ENCODE data around the gene PPIP5K1.

Gene PPIP5K1

DNA sequence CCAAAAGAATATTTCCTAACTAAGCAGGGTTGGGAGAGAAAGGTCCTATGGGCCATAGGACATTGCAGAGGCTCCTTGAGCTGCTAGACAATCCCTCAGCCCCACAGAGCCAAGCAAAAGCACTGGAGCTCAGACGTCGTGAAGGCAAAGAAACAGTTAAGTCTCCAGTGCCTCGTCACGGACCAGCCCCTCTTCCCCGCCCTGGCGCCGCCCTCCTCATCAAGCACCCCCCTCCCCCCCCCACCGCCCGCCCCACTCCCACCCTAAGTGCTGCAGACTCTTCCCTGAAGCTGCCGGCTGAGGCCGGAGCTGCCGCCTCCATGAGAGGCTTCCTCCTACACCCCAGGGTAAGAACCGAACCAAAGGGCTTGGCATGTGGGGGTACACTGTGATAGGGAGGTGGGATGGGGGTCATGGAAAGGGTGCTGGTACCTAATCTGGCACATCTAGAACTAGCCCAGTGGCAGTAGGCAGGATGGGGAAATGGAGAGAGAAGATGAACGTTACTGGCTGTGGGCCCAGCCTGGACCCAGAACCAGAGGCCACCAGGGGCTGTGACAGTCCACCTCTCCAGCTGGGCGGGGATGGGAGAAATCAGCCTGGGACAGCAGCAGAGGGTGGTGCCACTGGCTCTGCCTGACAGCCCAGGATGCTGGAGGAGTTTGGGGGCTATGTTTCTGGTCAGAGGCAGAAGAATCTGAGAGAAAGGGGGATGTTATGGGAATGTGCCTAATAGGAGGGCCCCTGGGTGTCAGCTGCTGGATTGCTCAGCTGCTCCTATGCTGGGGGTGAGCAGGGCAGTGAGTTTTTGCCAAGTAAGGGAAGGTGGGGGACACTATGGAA lies 72.4 kb downstream of the PPIP5K1 start, which contains the start of gene MAP1A:
MAP1A (plus strand) TSS at position 255 of the 843 bp plus-strand sequence. CDS start 3,866 bp downstream, outside the sequence.
- peak in 1 of 2 experiments; percentile 20 for DNase-seq

DNA sequence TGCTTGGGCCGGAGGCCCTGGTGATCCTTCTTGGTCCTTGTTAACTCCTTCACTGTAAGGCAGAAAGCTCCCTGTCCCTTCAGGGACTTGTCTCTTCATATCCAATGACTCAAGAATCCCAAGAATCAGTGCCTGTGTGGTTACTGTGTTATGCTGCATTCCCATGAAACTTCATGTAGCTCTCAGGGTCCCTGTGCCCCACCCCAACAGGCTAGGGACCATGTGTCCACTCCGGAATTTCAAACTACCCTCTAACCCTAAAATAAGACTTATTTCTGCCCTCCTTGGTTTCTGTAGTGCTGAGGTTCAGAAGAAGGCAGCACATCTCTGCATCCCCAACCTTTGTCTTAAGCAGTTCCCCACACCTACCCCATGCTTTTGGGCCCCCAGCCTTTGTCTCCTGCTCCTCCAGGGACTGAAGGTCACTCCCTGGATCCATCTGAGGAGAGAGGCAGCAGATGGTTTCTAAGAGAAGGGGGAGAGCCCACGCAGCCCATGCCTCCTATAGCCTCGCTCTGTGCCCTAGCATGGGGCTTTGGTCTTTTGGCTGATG lies 73.1 kb downstream of the PPIP5K1 start:
- peak in 1 of 2 experiments; percentile 11 for DNase-seq

DNA sequence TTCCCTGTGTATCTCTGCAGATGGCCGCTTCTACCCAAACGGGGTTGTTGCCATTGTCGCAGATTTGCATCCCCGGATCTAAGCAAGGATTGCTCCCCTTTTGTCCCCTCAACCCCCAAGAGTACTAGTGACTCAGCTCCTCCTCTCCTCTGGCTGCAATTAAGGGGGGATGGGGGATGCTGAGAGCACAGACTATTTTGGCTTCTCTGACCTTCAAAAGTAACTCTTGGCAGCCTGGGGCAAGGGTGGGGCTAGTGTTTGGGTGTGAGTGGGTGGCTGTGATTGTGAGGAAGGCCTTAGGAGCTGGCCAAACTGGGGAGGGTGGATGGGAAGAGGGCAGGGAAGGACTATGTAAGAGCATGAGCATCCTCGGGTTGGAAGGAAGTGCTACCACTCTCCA lies 73.8 kb downstream of the PPIP5K1 start:
- peak in 1 of 2 experiments; percentile 0 for DNase-seq

DNA sequence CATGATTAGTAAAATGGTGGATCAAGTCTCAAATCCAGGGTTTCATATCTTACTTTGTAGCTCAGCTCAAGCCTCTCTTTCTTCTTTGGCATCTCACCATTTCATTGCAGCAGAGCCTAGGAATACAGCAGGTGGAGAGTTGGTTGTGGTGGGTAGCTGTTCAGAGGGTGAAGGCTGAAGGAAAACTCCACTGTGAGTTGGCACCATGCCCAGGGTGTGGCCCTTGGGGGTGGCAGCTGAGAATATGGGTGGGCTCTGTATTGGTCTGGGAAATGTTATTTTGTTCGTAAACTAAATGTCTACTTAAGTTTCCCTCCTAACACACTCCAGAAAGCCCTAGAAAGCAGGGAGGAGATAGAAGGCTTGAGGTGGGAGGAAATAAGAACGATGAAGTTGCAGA lies 74.3 kb downstream of the PPIP5K1 start:
- no peak for DNase-seq

DNA sequence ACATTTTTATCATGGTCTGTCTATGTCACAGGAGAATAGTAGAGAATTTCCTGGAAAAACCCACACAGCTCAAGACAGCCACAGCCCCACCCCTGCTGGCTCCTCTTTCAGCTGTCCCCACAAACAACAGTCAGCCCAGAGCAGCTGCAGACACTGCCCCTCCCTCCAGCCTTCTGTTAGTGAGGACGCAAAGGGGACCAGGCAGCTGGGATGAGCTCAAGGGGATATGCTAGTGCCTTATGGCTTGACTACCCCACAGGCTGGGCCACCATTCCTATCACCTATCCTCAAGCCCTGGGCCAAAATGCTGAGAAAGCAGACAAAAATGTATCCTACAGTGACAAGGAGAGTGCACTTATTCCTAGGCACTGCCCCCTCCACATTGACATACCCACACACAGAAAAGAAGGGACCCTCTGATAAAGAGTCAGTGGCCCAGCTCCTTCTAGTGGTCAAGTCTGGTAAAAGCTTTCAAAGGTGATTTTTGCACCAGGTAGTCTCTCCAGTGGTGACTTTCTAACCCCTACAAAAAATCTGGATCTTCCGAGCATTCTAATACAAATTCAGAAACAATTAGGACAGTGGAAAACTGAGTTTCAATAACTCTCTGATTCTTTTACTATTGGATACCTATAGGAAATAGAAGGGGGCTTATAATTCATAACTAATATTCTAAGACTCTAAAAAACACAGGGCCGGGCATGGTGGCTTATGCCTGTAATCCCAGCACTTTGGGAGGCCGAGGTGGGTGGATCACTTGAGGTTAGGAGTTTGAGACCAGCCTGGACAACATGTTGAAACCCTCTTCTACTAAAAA lies 75.6 kb downstream of the PPIP5K1 start:
- DNase-seq, result peak in 1 of 2 experiments; percentile 30

DNA sequence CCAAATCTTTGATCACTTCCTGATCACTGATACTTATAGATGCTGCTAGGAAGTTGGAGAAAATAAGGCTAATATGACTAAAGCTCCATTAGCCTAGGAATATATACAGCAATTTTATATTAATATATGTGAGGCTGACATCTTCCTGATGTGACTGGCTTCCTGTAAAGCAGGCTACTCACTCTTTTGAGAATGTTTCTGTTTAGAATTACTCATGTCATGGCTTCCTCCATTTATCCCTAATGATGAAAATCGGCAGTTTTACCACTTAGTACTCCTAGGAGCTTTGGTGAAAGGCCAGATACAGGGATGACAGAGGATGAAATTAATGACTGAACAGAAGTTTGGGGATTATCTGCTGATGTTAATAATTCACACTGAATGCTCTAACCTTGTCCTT lies 76.5 kb downstream of the PPIP5K1 start:
- no peak for DNase-seq

DNA sequence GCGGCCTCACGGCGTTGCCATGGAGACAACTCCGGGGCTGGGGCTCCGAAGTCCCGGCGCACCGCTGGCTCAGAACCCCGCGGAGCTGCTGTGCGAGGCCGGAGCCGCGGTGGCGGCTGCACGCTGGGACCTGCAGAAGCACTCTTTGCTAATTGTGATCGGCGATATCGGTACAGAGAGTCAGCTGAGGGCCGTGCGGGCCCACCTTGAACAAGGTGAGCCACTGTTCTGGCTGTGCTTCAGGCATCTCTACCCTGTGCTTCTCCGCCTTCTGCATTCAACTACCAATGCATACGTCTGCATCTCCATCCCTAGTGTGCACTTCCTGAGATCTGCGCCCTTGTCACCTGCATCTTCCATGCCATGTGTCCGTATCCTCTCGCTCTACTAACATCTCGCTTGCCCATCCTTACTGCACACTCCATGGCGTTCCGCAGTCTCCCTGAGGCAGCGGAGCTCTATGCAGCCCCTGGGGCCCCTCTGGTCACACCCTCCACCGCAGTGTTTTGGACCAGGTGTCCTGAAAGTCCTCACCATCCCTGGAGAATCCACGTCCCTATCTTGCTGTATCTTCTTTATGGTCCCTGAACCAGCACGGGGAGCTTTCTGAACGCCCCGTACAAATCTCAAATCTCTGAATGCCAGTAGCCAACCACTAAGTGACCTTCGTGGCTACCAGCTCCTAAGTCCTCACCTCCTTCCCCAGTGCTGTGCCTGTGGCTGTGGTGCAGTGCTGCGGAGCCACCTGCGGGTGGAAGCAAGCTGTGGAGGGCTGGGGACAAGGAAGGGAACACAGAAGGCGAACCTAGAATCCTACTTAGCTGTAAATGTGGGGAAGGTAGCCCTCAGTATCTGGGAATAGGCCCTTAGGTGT lies 78.8 kb downstream of the PPIP5K1 start:
- DNase-seq, result peak; percentile 31 to 37

DNA sequence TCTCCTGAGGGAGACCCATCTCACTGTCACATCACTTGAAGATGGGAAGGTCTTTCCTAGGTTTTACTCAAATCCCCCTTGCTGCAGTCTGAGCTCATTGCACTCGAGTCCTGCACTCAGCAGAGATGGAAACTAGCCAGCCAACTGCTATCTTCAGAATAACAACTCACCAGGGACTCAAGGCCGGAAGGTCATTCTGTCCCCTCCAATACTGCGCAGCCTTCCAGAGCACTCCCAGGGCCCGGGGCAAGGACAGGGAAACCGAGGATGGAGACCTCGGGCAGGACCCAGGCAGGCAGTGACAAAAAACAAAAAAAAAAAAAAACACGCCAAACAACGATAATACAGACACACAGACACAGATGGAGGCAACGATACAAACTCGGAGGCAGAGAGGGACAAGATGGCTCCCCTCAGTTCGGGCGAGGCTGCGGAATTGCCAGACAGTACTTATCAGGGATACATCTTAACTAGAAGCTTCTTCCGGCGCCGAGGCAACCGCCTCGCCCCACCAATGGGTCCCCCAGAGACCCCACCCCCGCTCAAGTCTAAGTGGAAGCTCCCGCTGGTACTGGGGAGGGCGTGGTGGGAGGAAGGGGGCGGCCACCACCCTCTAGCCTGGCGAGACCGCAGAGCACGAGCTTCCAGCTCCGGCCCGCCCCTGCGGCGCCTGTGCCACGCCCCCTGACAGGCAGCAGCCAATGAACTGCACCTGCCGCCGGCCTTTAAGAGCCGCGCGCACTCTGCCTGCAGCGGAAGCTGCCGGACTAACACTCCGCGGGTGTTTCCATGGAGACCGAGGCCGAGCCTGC lies 79.6 kb downstream of the PPIP5K1 start:
- peak; percentile 95 to 97 for DNase-seq

DNA sequence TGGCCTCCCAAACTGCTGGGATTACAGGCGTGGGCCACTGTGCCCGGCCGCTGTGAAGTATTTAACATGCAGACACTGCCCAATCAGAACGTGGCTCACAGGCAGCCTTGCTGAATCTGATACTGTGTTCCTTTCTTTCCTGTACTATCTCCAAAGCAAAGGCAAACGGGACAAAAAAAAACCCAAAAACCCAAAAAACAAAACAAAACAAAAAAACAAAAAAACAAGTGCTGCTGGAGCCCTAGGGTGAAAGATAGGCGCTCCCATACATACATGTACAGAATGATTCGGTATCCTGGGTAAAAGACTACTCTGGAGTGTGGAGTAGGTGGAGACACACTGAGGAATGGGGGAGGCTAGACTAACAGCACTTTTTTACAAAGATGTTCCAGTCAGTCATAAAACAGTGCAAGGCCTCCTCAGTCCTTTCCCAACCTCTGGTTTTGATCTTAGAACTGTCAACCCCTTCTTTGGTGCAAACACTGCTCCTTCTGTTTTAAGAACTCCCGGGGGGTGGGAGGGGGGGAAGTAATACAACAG lies 80.3 kb downstream of the PPIP5K1 start:
- DNase-seq, result no peak

DNA sequence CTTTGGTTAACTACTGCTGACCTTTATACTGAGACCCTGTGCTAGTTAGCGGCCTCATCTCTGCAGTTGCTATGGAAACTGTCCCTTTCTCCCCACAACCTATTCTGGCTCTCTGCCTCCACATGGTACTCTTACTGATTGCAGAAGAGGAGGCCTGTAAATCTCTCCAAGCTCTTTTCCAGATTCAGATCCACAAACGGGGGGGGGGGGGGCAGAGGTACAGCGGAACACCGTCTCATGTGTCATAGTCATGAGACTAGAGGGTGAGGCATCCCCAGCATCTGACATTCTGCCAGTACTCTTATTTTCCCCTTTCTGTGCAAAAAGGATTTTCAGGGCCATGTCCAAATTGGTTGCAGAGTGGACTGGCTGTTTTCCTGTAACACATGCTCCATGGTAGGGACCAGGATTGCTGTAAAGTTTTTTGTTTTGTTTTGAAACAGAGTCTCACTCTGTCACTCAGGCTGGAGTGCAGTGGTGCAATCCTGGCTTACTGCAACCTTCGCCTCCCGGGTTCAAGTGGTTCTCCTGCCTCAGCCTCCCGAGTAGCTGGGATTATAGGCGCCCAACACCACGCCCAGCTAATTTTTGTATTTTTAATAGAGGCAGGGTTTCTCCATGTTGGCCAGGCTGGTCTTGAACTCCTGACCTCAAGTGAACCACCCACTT lies 80.9 kb downstream of the PPIP5K1 start:
- DNase-seq, result no peak

DNA sequence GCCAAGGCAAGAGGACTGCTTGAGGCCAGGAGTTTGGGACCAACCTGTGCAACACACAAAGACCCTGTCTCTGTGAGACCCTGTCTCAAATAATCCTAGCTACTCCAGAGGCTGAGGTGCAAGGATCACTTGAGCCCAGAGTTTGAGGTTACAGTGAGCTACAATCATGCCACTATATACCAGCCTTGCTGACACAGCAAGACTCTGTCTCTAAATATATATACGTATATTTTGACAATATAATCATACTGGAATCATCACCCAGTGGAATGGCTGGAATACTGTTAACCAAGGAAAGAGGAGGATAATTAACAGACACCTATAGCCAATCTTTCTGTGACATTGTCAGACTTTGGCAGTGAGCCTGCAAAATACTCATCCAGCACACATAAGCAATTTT lies 81.6 kb downstream of the PPIP5K1 start:
- DNase-seq, result no peak

DNA sequence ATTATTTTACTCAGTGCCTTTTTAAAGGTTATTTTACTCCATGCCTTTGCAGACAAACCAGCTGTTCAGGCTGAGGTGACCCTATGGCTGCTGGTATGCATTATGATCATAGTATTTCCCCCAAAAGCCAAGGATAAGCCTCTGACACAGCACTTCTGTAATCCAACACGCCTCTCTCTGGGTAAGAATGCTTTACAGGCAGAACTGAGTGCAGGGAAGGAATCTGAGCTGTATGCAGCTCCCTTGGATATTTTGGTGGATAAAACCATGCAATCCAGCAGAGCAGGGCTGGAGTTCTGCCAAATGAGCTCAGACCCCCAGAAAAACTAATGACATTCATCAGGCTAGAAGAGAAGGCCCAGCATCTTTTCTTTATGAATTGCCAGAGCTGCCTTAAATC lies 84.3 kb downstream of the PPIP5K1 start:
- no peak for DNase-seq

DNA sequence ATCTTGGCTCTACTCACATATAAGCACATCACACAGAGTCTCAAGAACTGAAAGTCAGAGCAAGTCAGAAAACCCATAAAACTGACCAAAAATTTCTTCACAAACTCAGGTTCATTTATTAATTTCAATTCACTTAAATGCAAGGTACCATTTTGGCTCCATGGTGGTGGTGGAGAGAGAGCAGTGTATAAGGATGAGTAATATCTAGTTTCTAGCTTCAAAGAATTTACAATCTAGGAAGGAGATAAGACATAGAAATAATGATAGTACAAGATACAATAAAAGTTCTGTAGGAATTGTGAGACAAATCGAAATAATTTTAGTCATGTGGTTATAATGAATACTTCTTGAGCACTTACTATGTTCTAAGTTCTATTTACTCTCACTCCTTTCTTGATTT lies 90.4 kb downstream of the PPIP5K1 start:
- no peak for DNase-seq

DNA sequence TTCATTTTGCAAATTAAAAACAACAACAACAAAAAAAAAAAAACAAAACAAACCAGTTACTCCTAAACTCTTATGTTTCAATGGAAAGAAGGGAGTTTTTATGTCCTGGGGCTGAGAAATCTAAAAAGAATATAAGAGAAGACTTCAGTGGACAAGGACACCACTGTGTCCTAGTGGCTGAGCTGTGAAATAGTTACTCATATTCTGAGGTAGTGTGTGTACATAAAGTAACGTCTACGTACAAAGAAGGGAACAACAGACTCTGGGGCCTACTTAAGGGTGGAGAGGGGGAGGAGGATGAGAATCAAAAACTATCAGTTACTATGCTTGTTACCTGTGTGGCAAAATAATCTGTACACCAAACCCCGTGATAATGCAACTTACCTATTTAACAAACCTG lies 91.0 kb downstream of the PPIP5K1 start:
- no peak for DNase-seq

DNA sequence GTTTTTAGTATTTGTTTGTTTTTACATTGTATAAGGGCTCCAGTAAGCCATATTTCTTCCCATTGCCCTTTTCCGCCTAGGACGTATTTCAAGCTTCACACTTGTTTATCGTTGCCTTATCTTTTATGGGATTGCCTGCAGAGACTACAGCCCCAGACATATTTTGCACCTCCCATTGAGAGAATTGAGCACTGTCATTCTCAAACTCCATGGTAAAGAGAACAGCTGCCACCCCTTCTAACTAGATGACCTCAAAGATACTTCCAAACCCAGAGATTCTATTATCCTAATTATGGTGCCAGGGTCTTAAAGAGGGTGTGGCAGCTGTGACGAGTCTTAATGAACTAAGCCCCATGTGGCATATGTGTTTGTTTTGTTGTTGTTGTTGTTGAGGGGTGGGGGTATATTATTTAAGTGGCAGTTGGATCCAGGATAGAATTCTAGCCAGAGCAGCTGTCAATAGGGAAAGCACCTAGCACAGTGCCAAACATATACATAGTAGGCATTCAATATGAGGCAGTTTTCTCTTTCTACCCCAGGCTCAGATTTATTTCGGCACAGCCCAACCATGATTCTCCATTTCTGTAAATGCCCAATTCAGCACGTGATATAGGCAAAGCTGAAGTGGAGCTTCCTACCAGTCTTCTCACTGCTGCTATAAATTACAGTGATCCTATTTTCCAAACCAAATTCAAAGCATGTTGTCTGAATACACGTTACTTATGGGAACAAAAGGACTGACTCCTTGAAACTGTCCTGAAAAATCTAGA lies 96.1 kb downstream of the PPIP5K1 start:
- DNase-seq, result no peak

DNA sequence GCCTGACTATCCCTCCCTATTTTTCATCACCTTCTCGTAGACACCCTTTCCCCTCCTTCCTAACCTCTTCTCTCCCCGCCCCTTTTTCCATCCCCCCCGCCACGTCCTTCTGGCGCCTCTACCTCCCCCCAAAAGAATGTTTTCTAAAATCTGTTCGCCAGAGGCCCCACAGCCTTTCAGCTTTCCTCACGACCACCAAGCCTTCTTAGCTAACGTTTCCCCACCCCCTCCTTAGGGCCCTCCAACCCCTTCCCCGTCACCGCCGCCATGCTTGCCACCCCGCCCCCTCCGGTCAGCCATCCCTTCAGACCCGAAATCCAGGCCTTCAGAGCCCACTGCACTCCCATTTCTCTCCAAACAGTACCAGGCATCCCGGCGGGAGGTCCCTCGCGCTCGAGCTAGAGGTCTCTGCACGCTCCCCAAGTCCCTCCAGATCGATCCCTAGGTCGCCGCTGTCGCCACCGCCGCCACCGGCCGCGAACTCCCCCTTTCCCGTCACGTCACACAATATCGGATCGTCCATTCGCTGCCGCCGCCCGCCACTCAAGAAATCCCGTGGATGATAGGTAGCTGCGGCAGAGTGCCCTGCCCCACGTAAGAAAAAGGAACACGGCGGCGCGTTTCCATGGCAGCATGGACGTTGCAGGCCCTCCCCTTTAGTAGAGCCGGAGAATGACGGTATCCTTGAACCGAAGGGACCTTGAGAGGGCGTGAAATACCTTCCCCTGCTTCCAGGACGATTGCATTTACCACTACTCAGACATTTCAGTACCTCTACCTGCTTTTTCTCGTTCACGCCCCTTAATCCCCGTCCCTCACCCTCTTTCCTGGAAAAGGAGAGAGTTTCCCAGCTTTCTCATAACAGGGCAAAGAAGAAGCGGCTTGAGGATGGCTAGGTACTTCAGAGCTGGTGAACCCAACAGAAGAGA lies 97.1 kb downstream of the PPIP5K1 start, which contains the start of gene TP53BP1:
TP53BP1 (minus strand) TSS at position 484 of the 929 bp plus-strand sequence; CDS start at position 371, 113 bp downstream.
- peak; percentile 95 to 97 for DNase-seq

DNA sequence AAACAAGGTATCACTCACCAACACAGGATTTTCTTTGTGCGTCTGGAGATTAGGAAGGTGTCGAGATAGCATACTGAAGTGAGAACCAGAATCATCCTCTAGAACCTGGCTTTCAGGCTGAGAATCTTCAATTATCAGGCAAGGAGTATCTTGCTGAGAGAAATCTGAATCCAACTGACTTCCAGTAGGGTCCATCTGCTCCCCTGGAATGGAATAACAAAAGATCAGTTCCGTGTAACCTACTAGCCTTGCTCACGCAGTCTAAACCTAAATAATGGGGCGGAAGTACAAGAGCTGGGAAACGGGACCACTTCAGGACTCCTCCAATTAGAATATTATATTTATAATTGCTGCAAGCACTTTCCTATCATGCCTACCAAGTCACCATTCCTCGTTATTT lies 97.7 kb downstream of the PPIP5K1 start:
- no peak for DNase-seq

DNA sequence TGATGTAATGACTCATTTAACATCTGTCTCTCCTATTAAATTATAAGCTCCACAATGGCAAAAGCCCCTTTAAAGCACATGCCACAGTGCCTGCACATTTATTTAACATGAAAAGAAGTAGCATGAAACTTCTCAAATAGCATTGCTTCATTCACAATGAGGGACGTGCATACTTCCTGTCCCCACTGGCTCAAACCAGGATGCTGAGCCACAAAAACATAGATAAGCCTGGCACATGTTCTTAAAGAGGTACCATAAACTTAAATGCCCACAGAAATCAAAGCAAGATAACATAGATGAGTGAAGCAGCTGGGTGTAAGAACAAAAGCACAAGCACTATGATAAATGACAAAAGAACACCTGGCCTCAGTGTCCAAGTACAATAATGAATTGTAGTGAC lies 100.8 kb downstream of the PPIP5K1 start:
- no peak for DNase-seq

DNA sequence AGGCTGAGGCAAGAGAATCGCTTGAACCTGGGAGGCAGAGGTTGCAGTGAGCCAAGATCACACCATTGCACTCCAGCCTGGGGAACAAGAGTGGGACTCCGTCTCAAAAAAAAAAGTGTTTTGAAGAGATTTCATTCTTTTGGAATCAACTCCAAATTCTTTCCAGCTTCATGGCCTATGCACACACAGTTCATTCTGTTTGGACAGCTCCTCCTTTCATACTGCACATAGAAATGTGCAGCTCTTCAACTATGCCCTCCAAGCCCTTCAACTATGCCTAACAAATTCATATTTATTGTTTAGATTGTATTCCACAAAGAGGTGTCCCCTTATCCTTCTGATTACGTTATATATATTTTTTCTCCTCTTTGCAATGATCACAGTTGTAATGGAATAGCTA lies 101.2 kb downstream of the PPIP5K1 start:
- DNase-seq, result no peak
